Muscle layer of colon (tissue), 2 donors: ENCODE results near the gene RNF26.

Experiments
- H3K27ac ChIP-seq: one replicate; pipeline ENCODE4 v1.7.0; 2013; ENCODE audit warnings: low read depth, mild to moderate bottlenecking, low read length, moderate library complexity
- H3K27me3 ChIP-seq, 2 donors: one replicate each; pipeline ENCODE4 v1.7.0; 2013; ENCODE audit warnings: low read length in 2 of 2, mild to moderate bottlenecking in 2 of 2; ENCODE audit not compliant: insufficient read depth in 2 of 2, control insufficient read depth in 1 of 2
- H3K36me3 ChIP-seq: one replicate; pipeline ENCODE4 v1.7.0; 2013; ENCODE audit warnings: mild to moderate bottlenecking, low read length; ENCODE audit not compliant: insufficient read depth
- H3K4me1 ChIP-seq: one replicate; pipeline ENCODE4 v1.7.0; 2013; ENCODE audit warnings: mild to moderate bottlenecking, low read length; ENCODE audit not compliant: insufficient read depth
- H3K4me3 ChIP-seq, 2 donors: one replicate each; pipeline ENCODE4 v1.7.0; 2013; ENCODE audit warnings: low read length in 2 of 2, low read depth in 1 of 2, mild to moderate bottlenecking in 1 of 2, moderate library complexity in 1 of 2
- H3K9ac ChIP-seq: one replicate; pipeline ENCODE4 v1.7.0; 2013; ENCODE audit warnings: low read length
- H3K9me3 ChIP-seq: one replicate; pipeline ENCODE4 v1.7.0; 2013; ENCODE audit warnings: mild to moderate bottlenecking, low read length
- donor health status: abdominal sarcoma.
- donor health status: Adenocarcinoma of cecum.

Gene RNF26

GRCh38 chr11:119334174-119334930 is at the start of gene RNF26:
RNF26 (plus strand) TSS chr11:119334527; CDS start chr11:119335123, 596 bp downstream.
- peaks cover 33% of the 10 kb centered on the region for H3K4me1 ChIP-seq
- peak within 1 kb of the TSS; percentile 71 for H3K9ac ChIP-seq
- peak within 1 kb of the TSS; percentile 62 for H3K27ac ChIP-seq
- no peaks in the 10 kb centered on the region for H3K9me3 ChIP-seq
- H3K27me3 ChIP-seq = peaks cover 0 to under 1% of the 10 kb centered on the region in 2 donors
- H3K4me3 ChIP-seq = peak within 1 kb of the TSS; percentile 53 to 86
- peaks cover 8% of the 10 kb centered on the region for H3K36me3 ChIP-seq

- Histone ChIP-seq H3K9me3 (no peaks in the 10 kb centered on the region), H3K9ac (no peak overlapping the region), H3K4me1 (no peaks in the 10 kb centered on the region), H3K27me3 (no peaks in the 10 kb centered on the region), H3K36me3 (peaks cover 23% of the 10 kb centered on the region), H3K4me3 (no peak overlapping the region), H3K27ac (no peak overlapping the region)
Measured at GRCh38 chr11:119285431-119285830, 48.9 kb upstream of the RNF26 start.

- Histone ChIP-seq H3K36me3 (peaks cover 23% of the 10 kb centered on the region), H3K9me3 (no peaks in the 10 kb centered on the region), H3K4me1 (no peaks in the 10 kb centered on the region), H3K4me3 (no peak overlapping the region), H3K27ac (no peak overlapping the region), H3K27me3 (no peaks in the 10 kb centered on the region), H3K9ac (no peak overlapping the region)
Measured at GRCh38 chr11:119288219-119288618, 46.1 kb upstream of the RNF26 start.

GRCh38 chr11:119290894-119291497 is 43.3 kb upstream of the RNF26 start:
- Histone ChIP-seq H3K4me3 (no peak overlapping the region), H3K4me1 (no peaks in the 10 kb centered on the region), H3K9me3 (no peaks in the 10 kb centered on the region), H3K27me3 (no peaks in the 10 kb centered on the region), H3K36me3 (peaks cover 13% of the 10 kb centered on the region), H3K27ac (no peak overlapping the region), H3K9ac (no peak overlapping the region)

- H3K4me3 ChIP-seq = no peak overlapping the region
- H3K27me3 ChIP-seq = no peaks in the 10 kb centered on the region
- H3K36me3 ChIP-seq = peaks cover 17% of the 10 kb centered on the region
- no peak overlapping the region for H3K27ac ChIP-seq
- H3K9ac ChIP-seq = no peak overlapping the region
- H3K4me1 ChIP-seq = peaks cover 8% of the 10 kb centered on the region
- H3K9me3 ChIP-seq = no peaks in the 10 kb centered on the region
Measured at GRCh38 chr11:119293461-119293860, 40.9 kb upstream of the RNF26 start.

- H3K9ac ChIP-seq = no peak overlapping the region
- no peaks in the 10 kb centered on the region for H3K27me3 ChIP-seq
- peaks cover 22% of the 10 kb centered on the region for H3K36me3 ChIP-seq
- no peaks in the 10 kb centered on the region for H3K9me3 ChIP-seq
- H3K4me1 ChIP-seq = peaks cover 24% of the 10 kb centered on the region
- H3K4me3 ChIP-seq = no peak overlapping the region
- no peak overlapping the region for H3K27ac ChIP-seq
Measured at GRCh38 chr11:119295178-119295577, 39.1 kb upstream of the RNF26 start.

- H3K27ac ChIP-seq = no peak overlapping the region
Measured at GRCh38 chr11:119297938-119298337, 36.4 kb upstream of the RNF26 start.

GRCh38 chr11:119298726-119299125 is 35.6 kb upstream of the RNF26 start:
- peaks cover 36% of the 10 kb centered on the region for H3K36me3 ChIP-seq
- H3K27me3 ChIP-seq = no peaks in the 10 kb centered on the region
- H3K9me3 ChIP-seq = no peaks in the 10 kb centered on the region
- H3K4me3 ChIP-seq = peak overlapping the region in 1 of 2 donors; percentile 4
- H3K27ac ChIP-seq = peak overlapping the region; percentile 65
- no peak overlapping the region for H3K9ac ChIP-seq
- H3K4me1 ChIP-seq = peaks cover 32% of the 10 kb centered on the region

More at GRCh38 chr11:119297938-119298337, 36.4 kb upstream of the RNF26 start:
- H3K4me3 ChIP-seq = no peak overlapping the region
- H3K27me3 ChIP-seq = no peaks in the 10 kb centered on the region
- no peak overlapping the region for H3K9ac ChIP-seq
- peaks cover 30% of the 10 kb centered on the region for H3K36me3 ChIP-seq
- H3K9me3 ChIP-seq = no peaks in the 10 kb centered on the region
- H3K4me1 ChIP-seq = peaks cover 32% of the 10 kb centered on the region

- Histone ChIP-seq H3K4me3 (no peak overlapping the region), H3K27me3 (no peaks in the 10 kb centered on the region), H3K27ac (no peak overlapping the region), H3K9me3 (no peaks in the 10 kb centered on the region), H3K36me3 (peaks cover 39% of the 10 kb centered on the region), H3K9ac (no peak overlapping the region), H3K4me1 (peaks cover 32% of the 10 kb centered on the region)
Measured at GRCh38 chr11:119299416-119299815, 34.9 kb upstream of the RNF26 start.

GRCh38 chr11:119300198-119300964 is 33.9 kb upstream of the RNF26 start:
- Histone ChIP-seq H3K36me3 (peaks cover 39% of the 10 kb centered on the region), H3K4me1 (peaks cover 32% of the 10 kb centered on the region), H3K27ac (peak overlapping the region; percentile 21), H3K9me3 (no peaks in the 10 kb centered on the region), H3K4me3 (no peak overlapping the region), H3K9ac (no peak overlapping the region), H3K27me3 (no peaks in the 10 kb centered on the region)

- Histone ChIP-seq H3K4me1 (peaks cover 29% of the 10 kb centered on the region), H3K4me3 (no peak overlapping the region), H3K36me3 (peaks cover 34% of the 10 kb centered on the region), H3K27me3 (no peaks in the 10 kb centered on the region), H3K27ac (no peak overlapping the region), H3K9ac (no peak overlapping the region), H3K9me3 (no peaks in the 10 kb centered on the region)
Measured at GRCh38 chr11:119303227-119303718, 31.1 kb upstream of the RNF26 start.
